Stomach smooth muscle (tissue), 2 donors: ENCODE measurements around the gene ERC1.

Experiments
- H3K27ac ChIP-seq: one replicate; pipeline ENCODE4 v1.7.0; 2013; ENCODE audit warnings: mild to moderate bottlenecking, low read length, inconsistent platforms
- H3K27me3 ChIP-seq, 2 donors: one replicate each; pipeline ENCODE4 v1.7.0; 2013; ENCODE audit warnings: low read length in 2 of 2; ENCODE audit not compliant: insufficient read depth in 2 of 2, control insufficient read depth in 1 of 2
- H3K36me3 ChIP-seq, 2 donors: one replicate each; pipeline ENCODE4 v1.7.0; 2013; ENCODE audit warnings: low read length in 2 of 2; ENCODE audit not compliant: control insufficient read depth in 2 of 2, insufficient read depth in 2 of 2
- H3K4me1 ChIP-seq: one replicate; pipeline ENCODE4 v1.7.0; 2013; ENCODE audit warnings: low read length; ENCODE audit not compliant: control insufficient read depth, insufficient read depth
- H3K4me3 ChIP-seq, 2 donors: one replicate each; pipeline ENCODE4 v1.7.0; 2013; ENCODE audit warnings: low read length in 2 of 2
- H3K9ac ChIP-seq, 2 donors: one replicate each; pipeline ENCODE4 v1.7.0; 2013; ENCODE audit warnings: low read length in 2 of 2, mild to moderate bottlenecking in 1 of 2
- H3K9me3 ChIP-seq, 2 donors: one replicate each; pipeline ENCODE4 v1.7.0; 2013; ENCODE audit warnings: low read length in 2 of 2; ENCODE audit not compliant: control insufficient read depth in 2 of 2
- donor health status: healthy.
- donor health status: Pancreatic carcinoma.

Gene ERC1

DNA sequence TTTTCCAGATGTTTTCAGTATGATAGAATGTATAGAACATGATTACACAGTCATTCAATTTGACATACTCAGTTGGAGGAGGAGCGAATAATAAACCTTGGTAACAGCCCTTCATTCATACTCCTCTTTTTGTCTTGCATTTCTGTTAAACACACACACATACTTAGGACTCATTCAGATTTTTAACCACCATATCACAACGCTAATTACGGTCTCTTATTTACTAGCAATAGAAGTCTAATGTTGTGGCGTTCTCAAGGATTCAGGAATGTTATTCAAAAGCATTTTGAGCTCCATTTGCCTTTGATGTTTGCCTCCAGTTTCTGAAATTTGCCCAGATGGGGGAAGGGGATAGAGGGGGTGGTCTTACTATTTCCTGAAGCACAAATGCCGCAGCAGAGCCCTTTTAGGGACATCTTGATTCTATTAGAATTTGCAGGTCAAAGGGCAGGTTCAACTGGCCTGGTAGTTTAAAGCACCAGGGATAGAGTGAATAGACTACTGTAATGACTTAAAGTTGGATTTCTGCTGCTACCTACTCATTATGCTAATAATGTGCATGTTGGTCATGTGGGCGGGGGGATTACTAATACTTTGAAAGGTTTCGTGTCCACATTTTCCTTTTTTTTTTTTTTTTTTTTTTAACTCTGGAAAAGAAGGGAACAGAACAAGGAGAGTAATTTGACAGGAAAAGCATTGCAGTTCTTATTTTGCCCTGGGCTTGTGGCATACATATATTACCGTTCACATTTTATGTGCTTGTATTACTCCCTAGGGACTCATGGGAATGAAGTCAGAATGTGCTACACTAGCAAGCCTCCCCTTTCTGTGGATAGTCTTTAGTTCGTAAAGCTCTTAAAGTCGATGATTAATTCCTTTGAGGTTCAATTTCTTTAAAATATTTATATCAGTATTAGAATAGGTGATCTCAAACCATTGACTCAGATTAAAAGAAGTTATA is 376.6 kb downstream of the ERC1 start:
- Histone ChIP-seq H3K27ac (no peak overlapping the region), H3K4me1 (no peaks in the 10 kb centered on the region), H3K9ac (no peak overlapping the region), H3K4me3 (no peak overlapping the region), H3K36me3 (peaks cover 0 to 5% of the 10 kb centered on the region in 2 donors), H3K9me3 (no peaks in the 10 kb centered on the region), H3K27me3 (no peaks in the 10 kb centered on the region)

DNA sequence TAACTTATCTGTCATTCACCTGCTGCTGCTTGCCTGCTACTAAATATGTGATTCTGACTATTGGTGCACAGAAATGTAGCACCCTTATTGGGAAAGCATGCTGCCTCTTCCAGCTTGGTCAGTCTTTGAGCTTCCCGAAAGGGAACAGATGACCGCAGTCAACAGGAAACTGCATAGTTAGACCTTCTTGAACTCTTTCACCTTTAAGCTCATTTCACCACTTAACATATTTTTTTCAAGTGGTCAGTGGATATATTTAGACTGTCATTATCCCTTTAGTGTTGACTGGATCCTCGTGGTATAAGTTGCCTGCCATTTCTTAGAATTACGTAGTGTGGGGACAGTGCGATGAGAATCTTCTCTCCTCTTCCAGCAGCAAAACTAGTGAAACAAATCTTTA is 378.4 kb downstream of the ERC1 start:
- H3K9me3 ChIP-seq = no peaks in the 10 kb centered on the region
- H3K27ac ChIP-seq = no peak overlapping the region
- H3K36me3 ChIP-seq = peaks cover 0 to 5% of the 10 kb centered on the region in 2 donors
- peaks cover 4% of the 10 kb centered on the region for H3K4me1 ChIP-seq
- H3K4me3 ChIP-seq = no peak overlapping the region
- H3K27me3 ChIP-seq = no peaks in the 10 kb centered on the region
- H3K9ac ChIP-seq = no peak overlapping the region

DNA sequence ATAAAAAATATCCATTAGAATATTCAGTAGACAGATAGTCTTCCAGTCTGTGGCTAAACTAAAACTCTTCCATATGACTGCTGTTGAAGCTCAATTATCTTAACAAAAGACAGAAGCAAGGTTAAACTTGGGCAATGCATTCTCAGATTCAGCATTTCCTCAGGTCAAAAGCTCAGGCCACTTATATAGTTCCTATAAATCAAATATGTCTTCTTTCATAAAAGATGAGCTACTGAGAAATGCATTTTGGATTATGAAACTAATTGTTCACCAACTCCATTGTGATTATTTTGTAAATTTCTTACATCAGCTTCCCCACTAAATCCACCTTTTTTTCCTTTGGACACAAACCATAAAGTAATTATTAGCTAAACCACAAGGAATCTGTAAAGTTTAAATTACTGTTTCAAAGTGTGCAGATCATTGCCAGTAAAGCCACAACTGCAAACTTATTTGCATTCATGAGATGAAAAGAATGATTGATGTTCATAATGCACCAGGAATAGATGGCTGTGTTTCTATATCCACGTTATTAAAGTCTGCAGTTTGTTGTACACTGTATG is 379.0 kb downstream of the ERC1 start:
- Histone ChIP-seq H3K27me3 (no peaks in the 10 kb centered on the region), H3K27ac (no peak overlapping the region), H3K9ac (no peak overlapping the region), H3K4me1 (peaks cover 4% of the 10 kb centered on the region), H3K36me3 (peaks cover 0 to 5% of the 10 kb centered on the region in 2 donors), H3K4me3 (no peak overlapping the region), H3K9me3 (no peaks in the 10 kb centered on the region)

DNA sequence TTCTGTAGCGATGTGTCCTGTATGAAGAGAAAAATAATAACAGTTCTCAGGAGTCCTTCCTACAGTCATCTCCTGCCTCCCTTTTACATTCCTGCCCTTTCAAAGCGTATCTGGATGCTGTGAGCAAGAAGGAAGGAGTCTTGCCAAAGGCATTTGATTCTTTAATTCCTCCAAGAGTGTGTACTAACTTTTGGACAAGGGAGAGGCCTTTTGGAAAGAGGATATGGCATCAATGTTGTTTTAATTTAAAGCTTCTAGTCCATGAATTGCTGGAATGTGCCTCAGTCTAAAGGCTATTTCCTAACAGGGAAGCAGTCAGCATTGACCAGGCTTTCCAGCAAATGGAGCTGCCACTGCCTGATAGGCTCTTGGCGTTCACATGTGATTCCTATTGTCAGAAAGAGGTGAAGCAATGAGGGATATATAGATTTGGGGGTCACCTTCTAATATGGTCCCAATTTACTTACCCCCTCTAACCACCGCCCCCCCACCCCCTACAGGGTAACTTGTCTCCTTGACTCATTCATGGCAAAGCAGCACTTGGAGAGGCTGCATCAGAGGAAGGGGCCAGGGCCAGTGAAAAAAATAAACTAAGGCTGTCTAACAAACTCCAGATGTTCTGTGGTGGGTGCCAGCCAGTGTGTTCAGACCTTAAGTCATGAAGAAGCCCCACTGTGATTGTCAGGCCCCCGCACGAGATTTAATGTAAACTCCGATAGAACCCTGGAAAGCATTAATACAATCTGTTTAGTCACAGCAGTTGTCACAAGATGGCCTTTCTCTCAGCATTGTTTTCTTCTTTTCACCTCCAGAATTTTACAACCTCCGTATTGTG is 383.1 kb downstream of the ERC1 start:
- peaks cover 2 to 5% of the 10 kb centered on the region in 2 donors for H3K36me3 ChIP-seq
- H3K27ac ChIP-seq = no peak overlapping the region
- H3K9me3 ChIP-seq = no peaks in the 10 kb centered on the region

DNA sequence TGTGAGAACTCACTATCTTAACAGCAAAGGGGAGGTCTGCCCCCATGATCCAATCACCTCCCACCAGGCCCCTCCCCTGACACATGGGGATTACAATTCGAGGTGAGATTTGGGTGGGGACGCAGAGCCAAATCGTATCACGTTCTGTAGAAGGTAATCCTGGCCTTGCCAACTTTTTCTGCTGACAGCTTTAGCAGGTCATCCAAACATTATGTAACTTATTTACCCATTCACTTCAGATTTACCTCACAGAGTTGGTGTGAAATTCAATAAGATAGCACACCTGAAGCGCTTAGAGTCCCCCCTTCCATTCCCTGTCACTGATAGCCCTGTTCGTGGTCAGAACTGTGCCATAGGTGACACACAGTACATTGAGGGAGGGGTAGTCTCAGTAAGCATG is 384.3 kb downstream of the ERC1 start:
- H3K27me3 ChIP-seq = no peaks in the 10 kb centered on the region
- H3K36me3 ChIP-seq = peaks cover 2 to 5% of the 10 kb centered on the region in 2 donors
- H3K4me1 ChIP-seq = peaks cover 4% of the 10 kb centered on the region
- no peaks in the 10 kb centered on the region for H3K9me3 ChIP-seq
- no peak overlapping the region for H3K27ac ChIP-seq
- H3K4me3 ChIP-seq = no peak overlapping the region
- no peak overlapping the region for H3K9ac ChIP-seq

More for the DNA sequence above, 383.1 kb downstream of the ERC1 start:
- H3K4me3 ChIP-seq = no peak overlapping the region
- peaks cover 4% of the 10 kb centered on the region for H3K4me1 ChIP-seq
- no peaks in the 10 kb centered on the region for H3K27me3 ChIP-seq
- H3K9ac ChIP-seq = no peak overlapping the region

DNA sequence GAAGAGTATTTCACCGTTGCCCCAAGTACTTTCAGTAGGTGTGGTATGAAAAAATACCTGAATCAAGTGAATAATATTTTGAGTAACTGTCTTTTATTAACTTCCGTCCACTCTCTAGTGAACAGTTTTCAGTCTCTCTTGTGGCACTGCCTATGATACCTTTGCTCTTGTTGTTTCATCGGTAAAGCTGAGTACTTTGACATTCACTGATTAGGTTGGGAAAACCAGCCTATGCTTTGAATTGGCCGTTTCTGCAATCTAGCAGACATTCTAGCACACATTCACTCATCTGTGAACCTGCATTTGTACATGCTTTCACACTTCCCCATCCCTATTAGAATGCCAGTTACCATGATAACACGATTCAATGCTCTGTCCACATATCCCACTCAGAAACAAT is 386.1 kb downstream of the ERC1 start:
- H3K9me3 ChIP-seq = no peaks in the 10 kb centered on the region

GRCh38 chr12:1377681-1378080 is 386.7 kb downstream of the ERC1 start:
- no peaks in the 10 kb centered on the region for H3K9me3 ChIP-seq
- H3K36me3 ChIP-seq = peaks cover 0 to 2% of the 10 kb centered on the region in 2 donors
- no peak overlapping the region for H3K27ac ChIP-seq
- peaks cover 4% of the 10 kb centered on the region for H3K4me1 ChIP-seq
- no peaks in the 10 kb centered on the region for H3K27me3 ChIP-seq
- no peak overlapping the region for H3K9ac ChIP-seq
- H3K4me3 ChIP-seq = no peak overlapping the region

More for the DNA sequence above, 386.1 kb downstream of the ERC1 start:
- H3K27me3 ChIP-seq = no peaks in the 10 kb centered on the region
- H3K4me3 ChIP-seq = no peak overlapping the region
- H3K4me1 ChIP-seq = peaks cover 4% of the 10 kb centered on the region
- H3K36me3 ChIP-seq = peaks cover under 1 to 2% of the 10 kb centered on the region in 2 donors
- no peak overlapping the region for H3K9ac ChIP-seq
- no peak overlapping the region for H3K27ac ChIP-seq

GRCh38 chr12:1380171-1380851 is 389.3 kb downstream of the ERC1 start:
- peaks cover 0 to 2% of the 10 kb centered on the region in 2 donors for H3K36me3 ChIP-seq
- H3K27ac ChIP-seq = no peak overlapping the region
- H3K27me3 ChIP-seq = no peaks in the 10 kb centered on the region
- H3K4me1 ChIP-seq = no peaks in the 10 kb centered on the region
- no peaks in the 10 kb centered on the region for H3K9me3 ChIP-seq
- no peak overlapping the region for H3K4me3 ChIP-seq
- H3K9ac ChIP-seq = no peak overlapping the region

GRCh38 chr12:1382151-1382550 is 391.1 kb downstream of the ERC1 start:
- Histone ChIP-seq H3K27ac (no peak overlapping the region), H3K27me3 (no peaks in the 10 kb centered on the region), H3K9ac (no peak overlapping the region), H3K36me3 (no peaks in the 10 kb centered on the region), H3K9me3 (no peaks in the 10 kb centered on the region), H3K4me3 (no peak overlapping the region), H3K4me1 (no peaks in the 10 kb centered on the region)

GRCh38 chr12:1382826-1383225 is 391.8 kb downstream of the ERC1 start:
- Histone ChIP-seq H3K4me1 (no peaks in the 10 kb centered on the region), H3K4me3 (no peak overlapping the region)

More at GRCh38 chr12:1382826-1383225, 391.8 kb downstream of the ERC1 start:
- no peaks in the 10 kb centered on the region for H3K27me3 ChIP-seq
- no peaks in the 10 kb centered on the region for H3K9me3 ChIP-seq
- H3K9ac ChIP-seq = no peak overlapping the region
- H3K36me3 ChIP-seq = no peaks in the 10 kb centered on the region
- H3K27ac ChIP-seq = no peak overlapping the region
